Activated naive CD4-positive, alpha-beta T cell treated with anti-CD3 and anti-CD28 coated beads, Interleukin-2, amount 50 U/mL, for 72 hours (primary cell): ENCODE data around the gene KRTAP4-3. TPM values are rescaled to one million over a fixed set of nuclear protein-coding genes. Genes with fewer than 3 reads are reported as not detected.
A peak's percentile ranks its signal among the peaks of the same experiment; 100 is the strongest.
"Not testable (repeated sequence)": the region's sequence is repeated elsewhere in the genome, so short reads cannot be mapped to it uniquely, and the experiment has no call there.

Source experiments
- ATAC-seq, 2 donors: fragments of 150-1000 bp; cut with Tn5 transposase; 2 replicates each; pipeline ENCODE4 v1.10.0; 2021; ENCODE audit warnings: mild to moderate bottlenecking in 2 of 2, moderate library complexity in 2 of 2
- DNase-seq, 2 donors: peaks; one replicate each; pipeline ENCODE4 v3.0.0; 2021 to 2022; ENCODE audit warnings: low spot score in 2 of 2
- H3K27ac Mint-ChIP-seq, 2 donors: one replicate each; pipeline ENCODE4 v1.8.0; 2022; ENCODE audit warnings: mild to moderate bottlenecking in 2 of 2, mixed read lengths in 2 of 2
- H3K36me3 Mint-ChIP-seq, 2 donors: one replicate each; pipeline ENCODE4 v1.8.0; 2022; ENCODE audit warnings: mixed read lengths in 2 of 2
- H3K9me3 Mint-ChIP-seq, 2 donors: one replicate each; pipeline ENCODE4 v1.8.0; 2022; ENCODE audit warnings: mixed read lengths in 2 of 2
- total RNA-seq, 2 donors: library from RNA; stranded (reverse); gene quantifications; one replicate each; pipeline ENCODE4 v1.2.3, GENCODE V29; 2022

The KRTAP4-3 gene
- not detected for total RNA-seq

- ATAC-seq (no peak), DNase-seq (no peak)
- Mint-ChIP-seq H3K27ac (no peak within 1 kb of the TSS), H3K9me3 (no peaks in the 10 kb centered on the region), H3K36me3 (no peaks in the 10 kb centered on the region)
These were observed at the start of gene KRTAP4-3 for GRCh38 chr17:41168121-41168520. TSS of gene KRTAP4-3 (minus strand) at chr17:41168221. CDS start at chr17:41168172, 49 bp downstream.

DNA sequence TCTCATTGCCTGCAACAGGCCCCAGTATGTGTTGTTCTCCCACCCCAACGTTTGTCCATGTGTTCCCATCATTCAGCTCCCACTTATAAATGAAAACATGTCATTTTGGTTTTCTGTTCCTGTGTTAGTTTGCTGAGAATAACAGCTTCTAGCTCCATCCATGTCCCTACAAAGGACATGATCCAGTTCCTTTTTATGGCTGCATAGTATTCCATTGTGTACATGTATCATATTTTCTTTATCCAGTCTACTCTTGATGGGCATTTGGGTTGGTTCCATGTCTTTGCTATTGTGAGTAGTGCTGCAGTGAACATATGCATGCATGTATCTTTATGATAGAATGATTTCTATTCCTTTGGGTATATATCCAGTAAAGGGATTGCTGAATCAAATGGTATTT, 47.7 kb upstream of the KRTAP4-3 start:
- H3K9me3 Mint-ChIP-seq, result peaks cover 4 to 16% of the 10 kb centered on the region in 2 donors
- H3K27ac Mint-ChIP-seq, result no peak overlapping the region
- ATAC-seq (no peak), DNase-seq (no peak)
- peaks cover 5 to 19% of the 10 kb centered on the region in 2 donors for H3K36me3 Mint-ChIP-seq

DNA sequence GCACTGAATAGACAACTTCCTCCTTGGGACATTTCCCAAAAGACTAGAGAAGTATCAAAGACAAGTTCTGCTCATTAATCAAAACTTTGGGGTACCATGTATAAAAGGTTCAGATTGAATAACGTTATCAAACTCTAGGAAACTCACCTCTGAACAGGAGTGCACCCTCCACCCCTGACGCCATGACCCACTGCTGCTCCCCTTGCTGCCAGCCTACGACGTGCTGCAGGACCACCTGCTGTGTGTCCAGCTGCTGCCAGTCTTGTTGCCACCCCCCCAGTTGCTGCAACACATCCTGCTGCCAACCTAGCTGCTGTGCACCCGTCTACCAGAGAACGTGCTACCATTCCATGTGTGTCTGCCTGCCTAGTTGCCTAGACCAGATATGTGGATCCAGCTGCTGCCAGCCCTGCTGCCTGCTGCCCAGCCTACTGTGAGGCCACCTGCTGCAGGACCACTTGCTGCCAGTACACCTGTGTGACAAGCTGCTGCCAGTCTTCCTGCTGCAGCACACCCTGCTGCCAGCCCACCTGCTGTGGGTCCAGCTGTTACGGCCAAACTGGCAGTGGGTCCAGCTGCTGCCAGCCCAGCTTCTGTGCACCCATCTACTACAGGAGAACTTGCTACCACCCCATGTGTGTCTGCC, 44.6 kb upstream of the KRTAP4-3 start:
- no peaks in the 10 kb centered on the region for H3K9me3 Mint-ChIP-seq
- H3K36me3 Mint-ChIP-seq, result no peaks in the 10 kb centered on the region
- no peak for ATAC-seq
- no peak overlapping the region for H3K27ac Mint-ChIP-seq
- DNase-seq, result no peak

GRCh38 chr17:41211845-41212466, 43.9 kb upstream of the KRTAP4-3 start:
- H3K36me3 Mint-ChIP-seq, result no peaks in the 10 kb centered on the region
- DNase-seq, result no peak
- H3K9me3 Mint-ChIP-seq, result no peaks in the 10 kb centered on the region
- no peak overlapping the region for H3K27ac Mint-ChIP-seq
- ATAC-seq, result peak in 1 of 2 donors; percentile 66

- Mint-ChIP-seq H3K27ac (no peak overlapping the region), H3K9me3 (peaks cover 3 to 5% of the 10 kb centered on the region in 2 donors), H3K36me3 (no peaks in the 10 kb centered on the region)
- ATAC-seq (no peak), DNase-seq (no peak)
These were observed 31.5 kb upstream of the KRTAP4-3 start for GRCh38 chr17:41199421-41200078.

- DNase-seq, result no peak
- Mint-ChIP-seq H3K27ac (no peak overlapping the region), H3K36me3 (no peaks in the 10 kb centered on the region), H3K9me3 (peaks cover 8% of the 10 kb centered on the region in 2 donors)
- no peak for ATAC-seq
These were observed 28.0 kb upstream of the KRTAP4-3 start for GRCh38 chr17:41196068-41196467.

GRCh38 chr17:41190328-41190727, 22.3 kb upstream of the KRTAP4-3 start:
- Mint-ChIP-seq H3K27ac (peak overlapping the region in 1 of 2 donors; percentile 3), H3K9me3 (peaks cover 3 to 4% of the 10 kb centered on the region in 2 donors), H3K36me3 (no peaks in the 10 kb centered on the region)
- ATAC-seq (no peak), DNase-seq (no peak)

DNA sequence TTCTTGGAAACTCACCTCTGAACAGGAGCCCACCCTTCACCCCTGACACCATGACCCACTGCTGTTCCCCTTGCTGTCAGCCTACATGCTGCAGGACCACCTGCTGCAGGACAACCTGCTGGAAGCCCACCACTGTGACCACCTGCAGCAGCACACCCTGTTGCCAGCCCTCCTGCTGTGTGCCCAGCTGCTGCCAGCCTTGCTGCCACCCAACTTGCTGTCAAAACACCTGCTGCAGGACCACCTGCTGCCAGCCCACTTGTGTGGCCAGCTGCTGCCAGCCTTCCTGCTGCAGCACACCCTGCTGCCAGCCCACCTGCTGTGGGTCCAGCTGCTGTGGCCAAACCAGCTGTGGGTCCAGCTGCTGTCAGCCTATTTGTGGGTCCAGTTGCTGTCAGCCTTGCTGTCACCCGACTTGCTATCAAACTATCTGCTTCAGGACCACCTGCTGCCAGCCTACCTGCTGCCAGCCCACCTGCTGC, 21.9 kb upstream of the KRTAP4-3 start, which contains the start of gene KRTAP9-1:
KRTAP9-1 (plus strand) TSS at position 51 of the 482 bp plus-strand sequence; CDS start at position 51, 0 bp downstream.
- peak within 1 kb of the TSS; percentile 3 to 66 for H3K27ac Mint-ChIP-seq
- not testable (repeated sequence) for ATAC-seq, DNase-seq, H3K9me3 Mint-ChIP-seq, H3K36me3 Mint-ChIP-seq

- Mint-ChIP-seq H3K27ac (no peak overlapping the region), H3K36me3 (no peaks in the 10 kb centered on the region), H3K9me3 (no peaks in the 10 kb centered on the region)
- ATAC-seq (no peak), DNase-seq (no peak)
These were observed 18.9 kb upstream of the KRTAP4-3 start for GRCh38 chr17:41186872-41187271.

DNA sequence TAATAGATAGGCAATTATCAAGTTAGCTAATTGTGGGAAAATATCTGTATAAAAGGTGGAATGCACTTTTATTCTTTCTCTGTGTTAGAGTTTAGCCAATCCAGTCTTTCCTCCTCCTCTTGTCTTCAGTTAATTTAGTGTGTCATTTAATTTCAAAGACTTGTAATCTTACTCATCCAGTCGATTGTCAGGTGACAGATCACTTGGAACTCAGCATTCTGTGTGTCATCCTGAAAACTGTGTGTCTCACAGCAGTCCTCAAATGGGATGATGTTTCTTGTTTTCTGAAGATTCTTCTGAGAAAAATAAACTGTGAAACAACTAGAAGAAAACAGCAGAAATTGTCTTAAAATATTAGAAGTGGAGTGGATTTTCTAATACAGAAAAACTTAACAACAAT, 17.0 kb upstream of the KRTAP4-3 start:
- H3K9me3 Mint-ChIP-seq, result no peaks in the 10 kb centered on the region
- ATAC-seq, result peak in 1 of 2 donors; percentile 58
- no peak for DNase-seq
- H3K36me3 Mint-ChIP-seq, result no peaks in the 10 kb centered on the region
- no peak overlapping the region for H3K27ac Mint-ChIP-seq

- Mint-ChIP-seq H3K27ac (no peak within 1 kb of the TSS), H3K9me3 (no peaks in the 10 kb centered on the region), H3K36me3 (no peaks in the 10 kb centered on the region)
- no peak for DNase-seq
- ATAC-seq, result no peak
These were observed 16.5 kb upstream of the KRTAP4-3 start, which contains the start of gene KRTAP4-1 for GRCh38 chr17:41184480-41184961. TSS of gene KRTAP4-1 (minus strand) at chr17:41184911. CDS start at chr17:41184854, 57 bp downstream.

DNA sequence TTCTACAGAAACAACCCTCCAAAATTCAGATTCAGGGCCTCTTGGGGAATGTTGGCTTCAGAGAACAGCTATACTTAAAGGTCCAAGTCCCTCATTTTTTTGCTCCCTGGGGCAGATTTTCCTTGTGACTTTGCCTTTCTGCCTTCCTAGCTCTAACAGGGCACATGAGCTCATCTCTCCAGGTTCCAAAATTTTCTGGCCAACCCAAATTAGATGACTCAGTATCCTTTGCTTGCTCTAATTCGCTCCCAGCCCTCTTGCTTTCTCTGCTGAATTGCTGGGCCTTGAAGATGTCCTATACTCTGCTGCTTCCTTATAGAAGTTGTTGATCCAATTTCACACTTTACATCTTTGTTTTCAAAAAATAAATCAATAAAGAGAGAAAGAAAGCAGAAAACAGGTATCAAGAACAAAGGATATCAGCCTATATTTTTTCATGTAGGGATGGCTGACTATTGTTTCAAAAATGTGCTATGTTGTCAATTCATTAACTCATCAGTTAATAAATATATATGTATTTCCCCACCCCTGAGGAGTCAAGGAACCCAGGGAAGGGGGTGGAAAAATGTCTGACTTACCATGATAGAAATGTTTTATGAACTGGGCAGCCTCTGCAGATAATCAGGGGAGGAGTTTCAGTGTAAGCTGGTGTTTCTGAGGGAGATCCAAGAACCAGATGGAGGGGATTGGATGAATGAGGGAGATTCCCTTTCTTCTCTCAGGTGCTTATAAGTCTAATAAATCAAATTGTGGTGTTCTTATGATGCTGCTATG, 11.0 kb upstream of the KRTAP4-3 start:
- no peak for ATAC-seq
- Mint-ChIP-seq H3K36me3 (no peaks in the 10 kb centered on the region), H3K27ac (no peak overlapping the region), H3K9me3 (no peaks in the 10 kb centered on the region)
- no peak for DNase-seq

DNA sequence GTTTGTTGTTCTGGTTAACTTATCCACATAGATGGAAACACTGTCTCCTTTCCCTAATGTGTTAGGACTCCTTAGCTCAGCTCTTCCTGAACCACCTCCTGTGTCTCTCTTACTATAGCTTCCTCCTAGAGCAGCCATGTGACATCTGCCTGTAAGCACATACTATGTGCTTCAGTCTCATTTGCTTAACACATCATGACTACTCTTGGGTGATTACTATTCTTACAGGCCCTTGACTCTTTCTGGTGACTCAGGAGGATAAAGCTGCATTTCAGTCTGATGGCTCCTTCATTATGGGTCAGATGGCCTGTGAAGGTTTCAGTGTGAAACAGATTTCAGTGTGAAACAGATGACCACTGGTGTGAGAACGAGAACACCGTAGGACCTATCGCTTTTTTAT, 10.3 kb upstream of the KRTAP4-3 start:
- Mint-ChIP-seq H3K36me3 (no peaks in the 10 kb centered on the region), H3K9me3 (no peaks in the 10 kb centered on the region), H3K27ac (no peak overlapping the region)
- no peak for DNase-seq
- ATAC-seq, result peak in 1 of 2 donors; percentile 31

DNA sequence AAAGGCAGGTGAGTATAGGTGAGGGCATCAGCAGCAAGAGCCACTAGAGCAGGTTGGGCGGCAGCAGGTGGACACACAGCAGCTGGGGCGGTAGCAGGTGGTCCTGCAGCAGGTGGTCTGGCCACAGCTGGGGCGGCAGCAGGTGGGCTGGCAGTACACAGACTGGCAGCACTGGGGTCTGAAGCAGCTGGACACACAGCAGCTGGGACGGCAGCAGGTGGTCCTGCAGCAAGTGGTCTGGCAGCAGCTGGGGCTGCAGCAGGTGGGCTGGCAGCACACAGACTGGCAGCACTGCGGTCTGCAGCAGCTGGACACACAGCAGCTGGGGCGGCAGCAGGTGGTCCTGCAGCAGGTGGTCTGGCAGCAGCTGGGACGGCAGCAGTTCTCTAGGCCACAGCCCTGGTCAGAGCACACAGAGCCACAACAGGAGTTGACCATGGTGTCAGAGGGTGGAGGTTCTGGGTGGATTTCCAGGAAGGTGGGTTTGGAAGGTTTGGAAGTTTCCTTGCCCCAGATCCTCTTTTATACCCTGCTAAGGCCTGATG, 9.8 kb upstream of the KRTAP4-3 start, which contains the start of gene KRTAP4-2:
KRTAP4-2 (minus strand) TSS at position 495 of the 545 bp plus-strand sequence; CDS start at position 438, 57 bp downstream.
- ATAC-seq (no peak), DNase-seq (no peak)
- Mint-ChIP-seq H3K36me3 (no peaks in the 10 kb centered on the region), H3K9me3 (no peaks in the 10 kb centered on the region), H3K27ac (no peak within 1 kb of the TSS)

DNA sequence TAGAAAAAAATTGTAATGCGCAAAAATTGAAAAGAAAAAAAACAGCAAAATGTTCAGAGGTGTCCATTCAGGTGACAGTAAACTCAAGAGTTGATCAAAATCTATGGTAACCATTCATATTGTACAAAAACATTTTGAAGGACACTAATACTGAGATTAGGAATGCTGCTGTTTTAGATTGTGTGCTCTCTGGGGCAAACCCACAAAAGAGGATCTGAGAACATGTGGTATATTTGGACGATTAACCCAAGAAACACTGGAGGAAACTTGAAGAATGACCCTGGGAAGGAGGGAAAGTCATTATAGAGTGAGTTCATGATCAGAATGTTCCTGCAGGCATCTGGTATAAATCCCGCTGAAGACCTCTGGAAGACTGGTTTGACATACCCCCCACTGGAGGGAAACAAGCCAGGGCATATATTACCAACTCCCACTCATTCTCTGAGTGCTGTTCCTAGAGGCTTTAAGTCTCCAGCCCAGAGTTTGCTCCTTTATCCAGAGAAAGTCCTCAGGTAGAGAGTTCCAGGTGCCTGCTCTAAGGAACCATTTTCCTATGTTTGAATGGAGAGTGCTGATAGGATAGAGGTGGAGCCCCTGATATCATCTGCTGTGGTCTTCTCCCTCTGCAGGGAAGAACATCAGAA, 8.8 kb upstream of the KRTAP4-3 start:
- no peak for ATAC-seq
- Mint-ChIP-seq H3K27ac (no peak overlapping the region), H3K36me3 (no peaks in the 10 kb centered on the region), H3K9me3 (no peaks in the 10 kb centered on the region)
- DNase-seq, result no peak

DNA sequence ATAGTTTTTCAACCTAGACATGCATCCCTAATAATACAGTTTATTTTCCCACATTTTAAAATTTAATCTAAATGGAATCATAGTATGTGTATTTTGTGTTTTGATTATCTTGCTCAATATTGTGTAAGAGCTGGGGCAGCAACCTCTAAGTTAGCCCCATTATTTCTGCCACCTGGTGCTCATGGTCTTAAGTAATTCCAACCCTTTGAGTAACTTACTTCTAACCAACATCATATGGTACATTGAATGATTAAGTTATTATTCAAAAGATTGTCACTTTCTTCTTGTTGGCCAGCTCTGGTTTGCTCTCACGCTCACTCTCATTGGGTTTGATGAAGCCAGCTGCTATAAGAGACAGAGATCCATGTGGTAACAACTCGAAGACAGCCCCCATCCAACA, 3.9 kb upstream of the KRTAP4-3 start:
- DNase-seq (no peak), ATAC-seq (no peak)
- no peak overlapping the region for H3K27ac Mint-ChIP-seq
- H3K9me3 Mint-ChIP-seq, result no peaks in the 10 kb centered on the region
- no peaks in the 10 kb centered on the region for H3K36me3 Mint-ChIP-seq
